Endodermal cell (in vitro differentiated cells): ENCODE results near the gene OPRL1. TPM values are rescaled to one million over a fixed set of nuclear protein-coding genes. Genes with fewer than 3 reads are reported as not detected.

Experiments used
- DNase-seq: peaks from one replicate; pipeline ENCODE4 v3.0.0-alpha.2; 2017
- H3K27ac ChIP-seq: 2 replicates; pipeline ENCODE4 v1.5.1; 2013; ENCODE audit warnings: mild to moderate bottlenecking, low read depth, low read length, moderate library complexity
- H3K27me3 ChIP-seq: 2 replicates; pipeline ENCODE4 v1.6.1; 2013; ENCODE audit warnings: mild to moderate bottlenecking, low read length, moderate library complexity; ENCODE audit not compliant: insufficient read depth, control insufficient read depth, poor library complexity, severe bottlenecking
- H3K36me3 ChIP-seq: 2 replicates; pipeline ENCODE4 v1.7.0; 2013; ENCODE audit warnings: mild to moderate bottlenecking, low read length, moderate library complexity; ENCODE audit not compliant: control insufficient read depth, insufficient read depth
- H3K4me1 ChIP-seq: one replicate; pipeline ENCODE4 v1.7.0; 2013; ENCODE audit warnings: low read length; ENCODE audit not compliant: control insufficient read depth, insufficient read depth
- H3K4me3 ChIP-seq: 2 replicates; pipeline ENCODE4 v1.5.1; 2013; ENCODE audit warnings: mild to moderate bottlenecking, low read length, moderate library complexity
- H3K9ac ChIP-seq: 2 replicates; pipeline ENCODE4 v1.6.1; 2013; ENCODE audit warnings: mild to moderate bottlenecking, low read length, moderate library complexity; ENCODE audit not compliant: poor library complexity, severe bottlenecking; ENCODE audit errors: extremely low read depth
- H3K9me3 ChIP-seq: 2 replicates; pipeline ENCODE4 v1.6.1; 2013; ENCODE audit warnings: mild to moderate bottlenecking, low read length, moderate library complexity; ENCODE audit not compliant: control insufficient read depth
- H3K27ac Mint-ChIP-seq: 2 replicates; pipeline ENCODE4 v1.8.0; 2020; ENCODE audit warnings: mixed read lengths
- H3K27me3 Mint-ChIP-seq: 2 replicates; pipeline ENCODE4 v1.8.0; 2021; ENCODE audit warnings: mild to moderate bottlenecking, mixed read lengths; ENCODE audit not compliant: insufficient read depth
- H3K36me3 Mint-ChIP-seq: 2 replicates; pipeline ENCODE4 v1.8.0; 2020; ENCODE audit warnings: low read depth, mixed read lengths
- H3K4me1 Mint-ChIP-seq: 2 replicates; pipeline ENCODE4 v1.8.0; 2020; ENCODE audit warnings: mixed read lengths
- H3K4me3 Mint-ChIP-seq: 2 replicates; pipeline ENCODE4 v1.8.0; 2020; ENCODE audit warnings: mild to moderate bottlenecking, moderate library complexity, mixed read lengths
- H3K9me3 Mint-ChIP-seq: 2 replicates; pipeline ENCODE4 v1.8.0; 2020; ENCODE audit warnings: mild to moderate bottlenecking, mixed read lengths
- CTCF ChIP-seq: fragments of 200-600 bp; sonication (generic); conservative IDR thresholded peaks from 2 replicates; pipeline ENCODE4 v1.5.0; 2021; ENCODE audit warnings: antibody characterized with exemption, mild to moderate bottlenecking
- WGBS, 2 experiments: methylation state at CpG; one replicate each; pipeline versions ENCODE4 v1.1.5 to v1.1.7; 2013; ENCODE audit warnings: missing lambda C conversion rate in 2 of 2, mixed read lengths in 1 of 2; ENCODE audit not compliant: insufficient coverage in 1 of 2, insufficient read length in 1 of 2; 5-methylcytosine and 5-hydroxymethylcytosine counted together
- total RNA-seq, 2 donors: library from RNA; stranded (reverse); fragmentation: NEBNext Ultra II Directional in 1 of 2; extraction: Animal tissue kit (Norgen Biotek cat#: 25700) in 1 of 2; gene quantifications; 2 replicates in 1 of 2; 3 replicates in 1 of 2; pipeline ENCODE4 v1.2.1, GENCODE V29; 2021

OPRL1 gene
- total RNA-seq, 2 donors from 2014 or later = 4.1 to 5.5 TPM

DNA sequence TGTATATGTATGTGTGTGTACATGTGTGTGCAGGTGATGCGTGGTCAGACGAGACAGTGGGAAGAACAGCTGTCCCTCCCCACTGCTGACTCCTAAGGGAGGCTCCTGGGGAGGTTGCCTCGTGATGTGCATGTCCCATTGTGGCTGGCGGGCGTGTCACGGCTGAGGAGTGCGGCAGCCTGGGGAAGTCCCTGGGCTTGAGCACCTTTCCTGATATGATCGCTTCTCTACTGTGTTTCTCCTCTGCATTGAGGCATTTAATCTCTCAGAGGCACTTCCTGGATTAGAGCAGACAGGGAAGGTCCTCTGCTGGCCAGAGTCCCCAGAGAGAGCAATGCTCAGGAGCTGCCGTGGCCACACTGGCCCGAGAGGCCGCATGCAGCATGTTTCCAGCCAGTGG, 16.0 kb downstream of the OPRL1 start:
- Mint-ChIP-seq H3K27me3 (peaks cover 6% of the 10 kb centered on the region), H3K4me3 (no peak overlapping the region), H3K27ac (no peak overlapping the region), H3K36me3 (peaks cover 7% of the 10 kb centered on the region), H3K9me3 (peaks cover 2% of the 10 kb centered on the region), H3K4me1 (no peaks in the 10 kb centered on the region)
- Histone ChIP-seq H3K4me3 (no peak overlapping the region), H3K4me1 (no peaks in the 10 kb centered on the region), H3K9ac (no peak overlapping the region), H3K27me3 (peaks cover 10% of the 10 kb centered on the region), H3K9me3 (no peaks in the 10 kb centered on the region), H3K27ac (no peak overlapping the region), H3K36me3 (no peaks in the 10 kb centered on the region)
- WGBS, 2 experiments = 90% methylated on average over 9 to 11 of the region's 11 CpGs
- TF ChIP-seq CTCF = no peak
- no peak for DNase-seq

GRCh38 chr20:64096535-64096934, 16.7 kb downstream of the OPRL1 start:
- Mint-ChIP-seq H3K4me1 (no peaks in the 10 kb centered on the region), H3K27ac (no peak overlapping the region), H3K4me3 (no peak overlapping the region), H3K27me3 (peaks cover 13% of the 10 kb centered on the region), H3K9me3 (peaks cover 2% of the 10 kb centered on the region), H3K36me3 (peaks cover 7% of the 10 kb centered on the region)
- no peak overlapping the region for H3K27ac ChIP-seq
- TF ChIP-seq CTCF = no peak
- H3K4me1 ChIP-seq = no peaks in the 10 kb centered on the region
- H3K9me3 ChIP-seq = no peaks in the 10 kb centered on the region
- no peaks in the 10 kb centered on the region for H3K36me3 ChIP-seq
- no peak overlapping the region for H3K9ac ChIP-seq
- WGBS, 2 experiments = 71 to 80% methylated on average over 4 to 6 of the region's 6 CpGs
- no peak overlapping the region for H3K4me3 ChIP-seq
- DNase-seq = no peak
- H3K27me3 ChIP-seq = peaks cover 16% of the 10 kb centered on the region

DNA sequence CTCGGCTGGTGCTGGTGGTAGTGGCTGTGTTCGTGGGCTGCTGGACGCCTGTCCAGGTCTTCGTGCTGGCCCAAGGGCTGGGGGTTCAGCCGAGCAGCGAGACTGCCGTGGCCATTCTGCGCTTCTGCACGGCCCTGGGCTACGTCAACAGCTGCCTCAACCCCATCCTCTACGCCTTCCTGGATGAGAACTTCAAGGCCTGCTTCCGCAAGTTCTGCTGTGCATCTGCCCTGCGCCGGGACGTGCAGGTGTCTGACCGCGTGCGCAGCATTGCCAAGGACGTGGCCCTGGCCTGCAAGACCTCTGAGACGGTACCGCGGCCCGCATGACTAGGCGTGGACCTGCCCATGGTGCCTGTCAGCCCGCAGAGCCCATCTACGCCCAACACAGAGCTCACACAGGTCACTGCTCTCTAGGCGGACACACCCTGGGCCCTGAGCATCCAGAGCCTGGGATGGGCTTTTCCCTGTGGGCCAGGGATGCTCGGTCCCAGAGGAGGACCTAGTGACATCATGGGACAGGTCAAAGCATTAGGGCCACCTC, 18.7 kb downstream of the OPRL1 start:
- Histone ChIP-seq H3K27me3 (peaks cover 30% of the 10 kb centered on the region), H3K4me3 (no peak overlapping the region)

More for the DNA sequence above, 18.7 kb downstream of the OPRL1 start:
- no peaks in the 10 kb centered on the region for H3K36me3 ChIP-seq
- H3K4me1 Mint-ChIP-seq = no peaks in the 10 kb centered on the region
- no peaks in the 10 kb centered on the region for H3K4me1 ChIP-seq
- no peak overlapping the region for H3K27ac Mint-ChIP-seq
- H3K9me3 Mint-ChIP-seq = peaks cover 2% of the 10 kb centered on the region
- no peak for TF ChIP-seq CTCF
- no peak overlapping the region for H3K9ac ChIP-seq
- no peaks in the 10 kb centered on the region for H3K9me3 ChIP-seq
- no peak overlapping the region for H3K27ac ChIP-seq
- peaks cover 7% of the 10 kb centered on the region for H3K36me3 Mint-ChIP-seq
- 94 to 95% methylated on average over 19 to 28 of the region's 28 CpGs for WGBS, 2 experiments
- H3K27me3 Mint-ChIP-seq = peaks cover 24% of the 10 kb centered on the region
- DNase-seq = no peak
- no peak overlapping the region for H3K4me3 Mint-ChIP-seq
